OCI-LY7 (cell line): Measurements from ENCODE around the gene PLPPR1. TPM values are rescaled to one million over a fixed set of nuclear protein-coding genes. Genes with fewer than 3 reads are reported as not detected.

ENCODE experiments used
- BruUV-seq: library from RNA; stranded (reverse); fragments of 400-500 nt; replicated peaks from 2 replicates; lab custom pipeline; 2021; lab: Mats Ljungman, UMichigan
- CTCF ChIA-PET: fragments of 300-600 bp; sonication (Branson Sonifier 250); formaldehyde crosslinking; loops from one replicate; lab custom pipeline; 2022; ENCODE audit warnings: antibody characterized with exemption; ENCODE audit not compliant: unreplicated experiment; lab: Charles Lee
- POLR2A ChIA-PET: fragments of 300-600 bp; sonication (Branson Sonifier 250); formaldehyde crosslinking; loops from one replicate; lab custom pipeline; 2022; ENCODE audit warnings: antibody characterized with exemption; lab: Charles Lee
- DNase-seq: peaks from one replicate; pipeline ENCODE4 v3.0.0-alpha.2; 2015; ENCODE audit warnings: low spot score
- H2AFZ ChIP-seq: fragments of 200-600 bp; sonication (generic), shearing (Covaris generic); 2 replicates; pipeline ENCODE4 v1.6.1; 2014; ENCODE audit warnings: mild to moderate bottlenecking, antibody characterized with exemption, low read length, moderate library complexity
- H3K27ac ChIP-seq: fragments of 200-600 bp; sonication (generic); 2 replicates; pipeline ENCODE4 v1.5.1; 2014; ENCODE audit warnings: mixed run types, low read depth, mild to moderate bottlenecking, moderate library complexity, low read length, inconsistent platforms; ENCODE audit not compliant: poor library complexity, severe bottlenecking
- H3K36me3 ChIP-seq: fragments of 200-600 bp; sonication (generic); 2 replicates; pipeline ENCODE4 v1.6.1; 2014; ENCODE audit warnings: mild to moderate bottlenecking, antibody characterized with exemption, low read length, moderate library complexity, mixed read lengths; ENCODE audit not compliant: insufficient read depth
- H3K4me1 ChIP-seq: fragments of 200-600 bp; sonication (generic); 2 replicates; pipeline ENCODE4 v1.5.1; 2014; ENCODE audit warnings: mild to moderate bottlenecking, low read length; ENCODE audit not compliant: insufficient read depth, poor library complexity, severe bottlenecking
- H3K4me2 ChIP-seq: fragments of 200-600 bp; sonication (generic); 2 replicates; pipeline ENCODE4 v1.6.1; 2014; ENCODE audit warnings: mild to moderate bottlenecking, low read length
- H3K4me3 ChIP-seq: fragments of 200-600 bp; sonication (generic); 2 replicates; pipeline ENCODE4 v1.5.1; 2014; ENCODE audit warnings: mild to moderate bottlenecking, low read depth, low read length; ENCODE audit not compliant: poor library complexity, severe bottlenecking
- H3K79me2 ChIP-seq: fragments of 200-600 bp; sonication (generic); 2 replicates; pipeline ENCODE4 v1.6.1; 2016; ENCODE audit warnings: low read depth, mild to moderate bottlenecking, low read length, moderate library complexity, mixed read lengths; ENCODE audit not compliant: insufficient read depth
- H3K9me2 ChIP-seq: fragments of 200-600 bp; sonication (generic); 2 replicates; pipeline ENCODE4 v1.6.1; 2016; ENCODE audit warnings: mild to moderate bottlenecking, low read length, mixed read lengths; ENCODE audit not compliant: insufficient read depth
- H3K9me3 ChIP-seq: fragments of 200-600 bp; sonication (generic); 2 replicates; pipeline ENCODE4 v1.6.1; 2014; ENCODE audit warnings: mild to moderate bottlenecking, mixed run types, low read length, mixed read lengths
- H4K20me1 ChIP-seq: fragments of 200-600 bp; sonication (generic); 2 replicates; pipeline ENCODE4 v1.6.1; 2014; ENCODE audit warnings: mild to moderate bottlenecking, antibody characterized with exemption, low read length, moderate library complexity, mixed read lengths; ENCODE audit not compliant: insufficient read depth
- CTCF ChIP-seq: fragments of 200-600 bp; sonication (generic); conservative IDR thresholded peaks from 2 replicates; pipeline ENCODE4 v1.5.1; 2014; ENCODE audit warnings: mild to moderate bottlenecking, antibody characterized with exemption, low read length, moderate library complexity, mixed read lengths
- EZH2phosphoT487 ChIP-seq: fragments of 200-600 bp; sonication (generic); IDR thresholded peaks from 2 replicates; pipeline ENCODE4 v1.6.1; 2018; ENCODE audit warnings: low read depth, borderline replicate concordance, mild to moderate bottlenecking, mixed run types, antibody characterized with exemption, low read length, moderate library complexity, mixed read lengths
- intact Hi-C: fragments of 100-400 bp; cut with micrococcal nuclease; formaldehyde crosslinking; loops from one replicate; pipeline ENCODE4 v1.10.0; 2022; ENCODE audit not compliant: unreplicated experiment
- total RNA-seq, 2 experiments: library from RNA; depleted of rRNA in 1 of 2; stranded (reverse); fragments of >200 nt in 1 of 2; shearing (Covaris generic) in 1 of 2; gene quantifications; 2 replicates each; pipeline ENCODE4 v1.2.3, GENCODE V29; 2014 to 2022

PLPPR1 gene
- total RNA-seq, 2 experiments from 2014 or later = not detected

DNA sequence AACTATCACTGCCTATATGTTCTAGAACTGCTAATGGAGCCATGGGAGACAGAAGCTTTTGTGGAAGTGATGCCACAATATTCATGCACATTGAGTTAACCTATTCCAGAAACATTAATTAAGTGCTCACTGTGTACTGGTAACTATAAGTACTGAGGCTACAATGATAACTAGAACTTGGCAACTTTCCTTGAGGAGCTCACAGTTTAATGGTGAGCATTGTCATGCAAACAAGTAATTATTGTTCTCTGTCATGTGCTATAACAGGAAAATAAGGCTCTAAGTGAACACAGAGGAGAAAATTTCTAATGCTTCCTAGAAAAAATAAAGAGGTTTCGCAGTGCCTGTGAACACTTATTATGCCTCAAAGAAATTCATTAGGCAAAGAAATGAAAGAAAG lies 214.1 kb downstream of the PLPPR1 start:
- Histone ChIP-seq H3K4me2 (no peak overlapping the region), H3K9me3 (no peaks in the 10 kb centered on the region), H4K20me1 (no peaks in the 10 kb centered on the region), H3K27ac (no peak overlapping the region), H3K4me1 (no peaks in the 10 kb centered on the region), H3K9me2 (no peaks in the 10 kb centered on the region), H3K36me3 (no peaks in the 10 kb centered on the region), H3K4me3 (no peak overlapping the region), H2AFZ (no peak overlapping the region), H3K79me2 (no peaks in the 10 kb centered on the region)
- TF ChIP-seq EZH2phosphoT487 = no peak
- BruUV-seq = no TSS peak
- intact Hi-C loops = no loop called here
- no peak for DNase-seq
- POLR2A ChIA-PET = no interaction called here
- CTCF ChIA-PET = no interaction called here

- Histone ChIP-seq H3K9me2 (no peaks in the 10 kb centered on the region), H3K27ac (no peak overlapping the region), H2AFZ (no peak overlapping the region), H3K36me3 (no peaks in the 10 kb centered on the region), H3K4me2 (no peak overlapping the region), H3K9me3 (no peaks in the 10 kb centered on the region), H3K79me2 (no peaks in the 10 kb centered on the region), H3K4me3 (no peak overlapping the region), H3K4me1 (no peaks in the 10 kb centered on the region), H4K20me1 (no peaks in the 10 kb centered on the region)
- TF ChIP-seq EZH2phosphoT487 = no peak
- BruUV-seq = no TSS peak
- CTCF ChIA-PET = no interaction called here
- no peak for DNase-seq
- POLR2A ChIA-PET = interaction anchor here (0.6 kb wide), 2 partner anchors 42 to 1472 kb away, joined by 3 read pairs; no protein-coding TSS in a partner anchor
- intact Hi-C loops = no loop called here
Observed at GRCh38 chr9:101246691-101247090, 218.2 kb downstream of the PLPPR1 start.

- POLR2A ChIA-PET = no interaction called here
- Histone ChIP-seq H4K20me1 (no peaks in the 10 kb centered on the region), H3K36me3 (no peaks in the 10 kb centered on the region), H3K9me2 (no peaks in the 10 kb centered on the region), H3K4me2 (no peak overlapping the region), H3K79me2 (no peaks in the 10 kb centered on the region), H3K9me3 (no peaks in the 10 kb centered on the region), H3K27ac (no peak overlapping the region), H3K4me1 (no peaks in the 10 kb centered on the region), H2AFZ (no peak overlapping the region), H3K4me3 (no peak overlapping the region)
- no peak for TF ChIP-seq CTCF
- no peak for TF ChIP-seq EZH2phosphoT487
- DNase-seq = no peak
- BruUV-seq = no TSS peak
- intact Hi-C loops = no loop called here
- CTCF ChIA-PET = no interaction called here
Observed at GRCh38 chr9:101247297-101247696, 218.8 kb downstream of the PLPPR1 start.
